ENCODE data around the gene LUC7L3. TPM values are rescaled to one million over a fixed set of nuclear protein-coding genes. Genes with fewer than 3 reads are reported as not detected.

LUC7L3 gene
- total RNA-seq, 4 donors from 2014 or later, result 80.8 to 114 (median 105) TPM

DNA sequence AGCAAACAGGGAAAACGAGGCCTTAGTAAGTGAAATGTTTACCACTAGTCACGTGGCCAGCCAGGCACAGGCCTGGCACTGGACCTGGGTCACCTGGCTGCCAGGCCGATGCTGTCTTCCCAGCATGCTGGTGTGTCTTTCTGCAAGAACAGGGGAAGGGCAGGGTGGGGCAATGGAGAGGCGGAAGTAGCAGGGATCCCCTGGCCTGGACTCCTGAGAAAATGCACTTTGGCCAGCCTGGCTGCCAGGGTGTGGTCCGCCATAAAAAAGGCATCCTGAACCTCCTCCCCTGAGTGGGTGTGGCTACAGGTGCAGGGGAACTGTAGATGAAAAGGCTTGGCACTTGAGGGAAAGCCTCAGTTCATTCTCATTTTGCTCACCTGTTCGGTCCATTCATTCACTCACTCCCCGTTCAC, 49.0 kb downstream of the LUC7L3 start:
- TF ChIP-seq, protein P1, sequence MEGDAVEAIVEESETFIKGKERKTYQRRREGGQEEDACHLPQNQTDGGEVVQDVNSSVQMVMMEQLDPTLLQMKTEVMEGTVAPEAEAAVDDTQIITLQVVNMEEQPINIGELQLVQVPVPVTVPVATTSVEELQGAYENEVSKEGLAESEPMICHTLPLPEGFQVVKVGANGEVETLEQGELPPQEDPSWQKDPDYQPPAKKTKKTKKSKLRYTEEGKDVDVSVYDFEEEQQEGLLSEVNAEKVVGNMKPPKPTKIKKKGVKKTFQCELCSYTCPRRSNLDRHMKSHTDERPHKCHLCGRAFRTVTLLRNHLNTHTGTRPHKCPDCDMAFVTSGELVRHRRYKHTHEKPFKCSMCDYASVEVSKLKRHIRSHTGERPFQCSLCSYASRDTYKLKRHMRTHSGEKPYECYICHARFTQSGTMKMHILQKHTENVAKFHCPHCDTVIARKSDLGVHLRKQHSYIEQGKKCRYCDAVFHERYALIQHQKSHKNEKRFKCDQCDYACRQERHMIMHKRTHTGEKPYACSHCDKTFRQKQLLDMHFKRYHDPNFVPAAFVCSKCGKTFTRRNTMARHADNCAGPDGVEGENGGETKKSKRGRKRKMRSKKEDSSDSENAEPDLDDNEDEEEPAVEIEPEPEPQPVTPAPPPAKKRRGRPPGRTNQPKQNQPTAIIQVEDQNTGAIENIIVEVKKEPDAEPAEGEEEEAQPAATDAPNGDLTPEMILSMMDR (IDR thresholded peaks at IDR 0.05), result no peak
- TF ChIP-seq EP300 (IDR thresholded peaks at IDR 0.05) (no peak), POLR2A (IDR thresholded peaks at IDR 0.05) (no peak)

DNA sequence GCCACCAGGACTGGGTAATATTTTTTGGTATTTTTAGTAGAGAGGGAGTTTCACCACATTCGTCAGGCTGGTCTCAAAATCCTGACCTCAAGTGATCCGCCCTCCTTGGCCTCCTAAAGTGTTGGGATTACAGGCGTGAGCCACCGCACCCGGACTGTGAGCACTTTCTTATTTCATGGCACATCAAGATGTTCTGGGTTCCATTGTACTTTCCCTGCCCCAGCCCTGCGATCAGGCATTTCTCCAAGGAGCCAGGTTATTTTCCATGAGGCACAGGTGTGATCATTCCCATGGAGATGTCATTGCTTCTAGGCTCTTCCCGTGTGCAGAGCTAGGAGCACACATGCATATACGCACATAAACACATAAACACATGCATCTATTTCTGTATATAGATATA, 50.5 kb downstream of the LUC7L3 start:
- Histone ChIP-seq H3K4me3 (no peak overlapping the region), H3K9me3 (no peaks in the 10 kb centered on the region), H3K36me3 (no peaks in the 10 kb centered on the region), H3K27me3 (no peaks in the 10 kb centered on the region), H3K27ac (no peak overlapping the region), H3K4me1 (peaks cover 0 to 13% (median 9%) of the 10 kb centered on the region in 4 donors)
- no peak for TF ChIP-seq EP300 (IDR thresholded peaks at IDR 0.05)
- TF ChIP-seq POLR2A (IDR thresholded peaks at IDR 0.05), result no peak
- TF ChIP-seq, protein P1 (IDR thresholded peaks at IDR 0.05), result no peak
- 91 to 95% methylated on average over 8 of the region's 8 CpGs for WGBS, 2 donors
- DNase-seq (ENCODE audit: low spot score in 2 of 2), result no peak

More for the DNA sequence above, 49.0 kb downstream of the LUC7L3 start:
- no peak overlapping the region for H3K4me3 ChIP-seq
- peaks cover 0 to 26% (median 20%) of the 10 kb centered on the region in 4 donors for H3K4me1 ChIP-seq
- no peaks in the 10 kb centered on the region for H3K27me3 ChIP-seq
- H3K36me3 ChIP-seq, result no peaks in the 10 kb centered on the region
- no peak overlapping the region for H3K27ac ChIP-seq
- 73 to 89% methylated on average over 7 of the region's 7 CpGs for WGBS, 2 donors
- no peaks in the 10 kb centered on the region for H3K9me3 ChIP-seq
- no peak for DNase-seq (ENCODE audit: low spot score in 2 of 2)

DNA sequence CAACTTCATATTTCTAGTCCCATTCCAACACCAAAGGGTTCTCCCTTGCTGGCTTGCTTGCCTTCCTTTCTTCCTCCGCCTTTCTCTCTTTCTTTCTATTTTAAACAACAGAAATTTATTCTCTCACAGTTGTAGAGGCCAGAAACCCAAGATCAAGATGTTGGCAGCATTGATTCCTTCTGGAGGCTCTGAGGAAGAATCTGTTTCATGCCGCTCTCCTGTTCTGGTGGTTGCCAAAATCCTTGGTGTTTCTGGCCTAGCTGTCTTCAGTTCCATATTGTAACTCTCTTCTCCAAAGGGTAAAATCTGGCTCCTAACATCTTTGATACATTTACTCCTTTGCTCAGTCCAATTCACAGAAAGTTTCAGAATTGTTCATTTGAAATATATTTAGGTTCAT, 50.9 kb downstream of the LUC7L3 start:
- Histone ChIP-seq H3K27me3 (no peaks in the 10 kb centered on the region), H3K4me1 (peaks cover 0 to 8% (median 4%) of the 10 kb centered on the region in 4 donors), H3K36me3 (no peaks in the 10 kb centered on the region), H3K4me3 (no peak overlapping the region), H3K9me3 (no peaks in the 10 kb centered on the region), H3K27ac (no peak overlapping the region)
- TF ChIP-seq, protein P1 (IDR thresholded peaks at IDR 0.05), result no peak
- TF ChIP-seq POLR2A (IDR thresholded peaks at IDR 0.05) (no peak), EP300 (IDR thresholded peaks at IDR 0.05) (no peak)
- DNase-seq (ENCODE audit: low spot score in 2 of 2), result no peak
- 92% methylated on average over 2 of the region's 2 CpGs for WGBS, 2 donors

DNA sequence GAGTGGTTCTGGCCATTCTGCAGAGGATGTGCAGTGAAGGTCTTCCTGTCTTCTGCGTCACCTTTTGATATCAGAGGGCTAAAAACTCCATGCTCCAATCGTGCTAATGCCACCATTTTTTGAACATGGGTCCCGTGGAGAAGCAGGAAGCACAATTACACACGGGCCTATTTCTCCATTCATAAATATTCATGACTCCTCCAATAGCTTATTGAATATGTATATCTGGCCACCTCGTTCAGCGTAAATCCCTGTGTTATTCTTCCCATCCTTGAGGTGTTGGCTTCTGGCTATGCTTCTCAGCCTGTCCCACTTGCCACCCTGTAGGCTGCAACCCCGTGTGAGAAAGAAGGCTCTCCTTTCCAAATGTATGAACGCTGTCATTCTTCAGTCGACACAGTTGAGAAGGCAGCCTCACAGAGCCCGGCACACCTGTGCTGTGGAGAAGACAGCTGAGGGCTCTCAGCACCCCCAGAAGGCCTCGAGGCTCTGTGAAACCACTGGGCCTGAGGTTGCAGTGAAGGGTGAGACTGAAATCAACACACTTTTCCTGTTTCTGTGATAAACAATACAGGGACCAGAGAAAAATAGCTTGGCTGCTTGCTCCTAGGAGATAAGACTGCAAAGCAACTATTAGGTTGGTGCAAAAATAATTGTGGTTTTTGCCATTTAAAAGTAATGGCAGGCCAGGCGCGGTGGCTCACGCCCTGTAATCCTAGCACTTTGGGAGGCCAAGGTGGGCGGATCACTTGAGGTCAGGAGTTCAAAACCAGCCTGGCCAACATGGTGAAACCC, 52.8 kb downstream of the LUC7L3 start:
- Histone ChIP-seq H3K4me3 (no peak overlapping the region), H3K36me3 (no peaks in the 10 kb centered on the region), H3K27ac (no peak overlapping the region), H3K9me3 (no peaks in the 10 kb centered on the region), H3K27me3 (no peaks in the 10 kb centered on the region), H3K4me1 (no peaks in the 10 kb centered on the region)
- DNase-seq (ENCODE audit: low spot score in 2 of 2), result no peak
- WGBS, 2 donors, result 78 to 80% methylated on average over 15 of the region's 15 CpGs
- TF ChIP-seq, protein P1 (IDR thresholded peaks at IDR 0.05), result no peak
- TF ChIP-seq POLR2A (IDR thresholded peaks at IDR 0.05) (no peak), EP300 (IDR thresholded peaks at IDR 0.05) (no peak)

DNA sequence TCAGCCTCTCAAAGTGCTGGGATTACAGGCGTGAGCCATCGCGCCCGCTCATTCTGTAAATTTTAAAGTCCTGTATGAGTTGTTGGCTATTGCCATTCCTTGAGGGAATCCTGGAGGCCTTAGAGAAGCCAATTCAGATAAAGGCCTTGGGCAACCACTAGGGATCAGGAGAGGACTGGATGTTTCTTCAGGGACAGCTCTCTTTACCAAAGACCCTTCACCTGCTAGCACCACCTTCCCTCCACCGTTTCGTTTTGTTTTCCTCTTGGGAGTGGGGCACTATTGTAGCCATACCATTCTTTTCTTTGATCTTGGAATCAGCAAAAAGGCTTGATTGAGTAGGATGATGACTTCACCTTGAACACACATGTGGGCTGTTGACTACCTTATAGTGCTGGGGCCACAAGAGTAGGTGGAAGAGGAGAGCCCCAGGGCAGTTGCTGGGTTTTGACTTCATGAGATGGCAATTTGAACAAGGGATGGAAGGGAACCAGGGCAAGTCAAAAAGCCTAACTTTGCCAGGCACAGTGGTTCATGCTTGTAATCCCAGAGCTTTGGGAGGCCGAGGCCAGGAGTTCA, 54.9 kb downstream of the LUC7L3 start:
- no peak overlapping the region for H3K4me3 ChIP-seq
- H3K27me3 ChIP-seq, result no peaks in the 10 kb centered on the region
- 81% methylated on average over 7 of the region's 7 CpGs for WGBS, 2 donors
- no peak overlapping the region for H3K27ac ChIP-seq
- H3K36me3 ChIP-seq, result no peaks in the 10 kb centered on the region
- no peaks in the 10 kb centered on the region for H3K4me1 ChIP-seq
- no peak for TF ChIP-seq EP300 (IDR thresholded peaks at IDR 0.05)
- TF ChIP-seq, protein P1 (IDR thresholded peaks at IDR 0.05), result no peak
- no peak for TF ChIP-seq POLR2A (IDR thresholded peaks at IDR 0.05)
- no peak for DNase-seq (ENCODE audit: low spot score in 2 of 2)
- no peaks in the 10 kb centered on the region for H3K9me3 ChIP-seq
